ENCODE measurements around the gene MIER3. TPM values are rescaled to one million over a fixed set of nuclear protein-coding genes. Genes with fewer than 3 reads are reported as not detected.

Gene MIER3
- total and polyA plus RNA-seq, 9 of the 15 experiments (the other 6 are each of a cell fraction or from before 2014, with no cell fraction given) = 4.1 to 29.3 (median 13.0) TPM

GRCh38 chr5:56910210-56910965, 41.5 kb downstream of the MIER3 start (continued):
- TF ChIP-seq ZBTB49 (CRISPR knock-in tag; IDR thresholded peaks at IDR 0.05; ENCODE audit: borderline replicate concordance) (no peak), SUPT5H (IDR thresholded peaks at IDR 0.05) (no peak; the same call in 1 of the 2 replicates), ZBTB9 (CRISPR knock-in tag; IDR thresholded peaks at IDR 0.05) (no peak; the same call in 1 of the 2 replicates), ARHGAP35 (IDR thresholded peaks at IDR 0.05; ENCODE audit: partially characterized antibody) (no peak), SREBF1 (IDR thresholded peaks at IDR 0.05; ENCODE audit: borderline replicate concordance, low read depth, low read length) (no peak), FOSL1 (tag; conservative IDR thresholded peaks at IDR 0.05) (no peak), RBM17 (IDR thresholded peaks at IDR 0.05; ENCODE audit: borderline replicate concordance, low read depth, low read length) (no peak), CHCHD3 (CRISPR knock-in tag; IDR thresholded peaks at IDR 0.05) (no peak), HNRNPLL (IDR thresholded peaks at IDR 0.05; ENCODE audit: low read depth, low read length, poor library complexity, severe bottlenecking) (peak; percentile 63), BRF1 (IDR thresholded peaks at IDR 0.05; ENCODE audit: borderline replicate concordance, extremely low read depth, insufficient read length) (no peak), ZSCAN29 (IDR thresholded peaks at IDR 0.05) (no peak), SMAD2 (IDR thresholded peaks at IDR 0.05; ENCODE audit: low read depth, low read length) (no peak), NCOR1 (IDR thresholded peaks at IDR 0.05) (no peak), ZNF232 (CRISPR knock-in tag; IDR thresholded peaks at IDR 0.05) (no peak), KDM4B (IDR thresholded peaks at IDR 0.05; ENCODE audit: borderline replicate concordance in 2 of 2, low read depth in 1 of 2) (no peak), BHLHE40 (IDR thresholded peaks at IDR 0.05; ENCODE audit: low read length) (no peak), SPI1 (IDR thresholded peaks at IDR 0.05; ENCODE audit: borderline replicate concordance, low read depth, low read length) (no peak), HMG20B (CRISPR knock-in tag; IDR thresholded peaks at IDR 0.05) (no peak), PHF21A (IDR thresholded peaks at IDR 0.05; ENCODE audit: borderline replicate concordance, low read depth) (no peak), FOXP4 (CRISPR knock-in tag; IDR thresholded peaks at IDR 0.05; ENCODE audit: borderline replicate concordance) (no peak), ZNF830 (CRISPR knock-in tag; IDR thresholded peaks at IDR 0.05) (peak; percentile 80; the same call in 1 of the 2 replicates)
- TF ChIP-seq, protein P1, sequence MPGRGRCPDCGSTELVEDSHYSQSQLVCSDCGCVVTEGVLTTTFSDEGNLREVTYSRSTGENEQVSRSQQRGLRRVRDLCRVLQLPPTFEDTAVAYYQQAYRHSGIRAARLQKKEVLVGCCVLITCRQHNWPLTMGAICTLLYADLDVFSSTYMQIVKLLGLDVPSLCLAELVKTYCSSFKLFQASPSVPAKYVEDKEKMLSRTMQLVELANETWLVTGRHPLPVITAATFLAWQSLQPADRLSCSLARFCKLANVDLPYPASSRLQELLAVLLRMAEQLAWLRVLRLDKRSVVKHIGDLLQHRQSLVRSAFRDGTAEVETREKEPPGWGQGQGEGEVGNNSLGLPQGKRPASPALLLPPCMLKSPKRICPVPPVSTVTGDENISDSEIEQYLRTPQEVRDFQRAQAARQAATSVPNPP (IDR thresholded peaks at IDR 0.05; ENCODE audit: borderline replicate concordance, insufficient read depth, insufficient read length) = no peak
